ENCODE data around the gene SIRT4.
"Not testable (repeated sequence)": the region's sequence is repeated elsewhere in the genome, so short reads cannot be mapped to it uniquely, and the experiment has no call there.

SIRT4 gene

DNA sequence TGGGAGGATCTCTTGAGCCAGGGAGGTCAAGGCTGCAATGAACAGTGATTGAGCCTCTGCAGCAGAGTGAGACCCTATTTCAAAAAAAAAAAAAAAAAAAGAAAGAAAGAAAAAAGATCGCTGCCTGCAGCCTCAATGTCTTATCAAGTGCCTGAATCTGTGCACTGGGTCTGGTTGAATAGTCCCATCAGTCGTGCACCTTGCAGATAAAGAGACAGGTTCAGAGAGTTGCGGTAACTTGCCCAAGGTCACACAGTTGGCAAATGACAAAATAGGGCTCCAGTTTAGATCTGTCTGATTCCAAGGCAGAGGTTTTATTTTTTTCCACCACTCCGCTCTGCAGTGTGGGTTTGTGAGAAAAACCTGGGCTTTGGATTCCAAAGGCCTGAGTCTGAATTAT is 26.1 kb downstream of the SIRT4 start:
- TF ChIP-seq, protein P1, sequence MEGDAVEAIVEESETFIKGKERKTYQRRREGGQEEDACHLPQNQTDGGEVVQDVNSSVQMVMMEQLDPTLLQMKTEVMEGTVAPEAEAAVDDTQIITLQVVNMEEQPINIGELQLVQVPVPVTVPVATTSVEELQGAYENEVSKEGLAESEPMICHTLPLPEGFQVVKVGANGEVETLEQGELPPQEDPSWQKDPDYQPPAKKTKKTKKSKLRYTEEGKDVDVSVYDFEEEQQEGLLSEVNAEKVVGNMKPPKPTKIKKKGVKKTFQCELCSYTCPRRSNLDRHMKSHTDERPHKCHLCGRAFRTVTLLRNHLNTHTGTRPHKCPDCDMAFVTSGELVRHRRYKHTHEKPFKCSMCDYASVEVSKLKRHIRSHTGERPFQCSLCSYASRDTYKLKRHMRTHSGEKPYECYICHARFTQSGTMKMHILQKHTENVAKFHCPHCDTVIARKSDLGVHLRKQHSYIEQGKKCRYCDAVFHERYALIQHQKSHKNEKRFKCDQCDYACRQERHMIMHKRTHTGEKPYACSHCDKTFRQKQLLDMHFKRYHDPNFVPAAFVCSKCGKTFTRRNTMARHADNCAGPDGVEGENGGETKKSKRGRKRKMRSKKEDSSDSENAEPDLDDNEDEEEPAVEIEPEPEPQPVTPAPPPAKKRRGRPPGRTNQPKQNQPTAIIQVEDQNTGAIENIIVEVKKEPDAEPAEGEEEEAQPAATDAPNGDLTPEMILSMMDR (IDR thresholded peaks at IDR 0.05; ENCODE audit: low read depth, low read length) = no peak
- TF ChIP-seq, protein P2, sequence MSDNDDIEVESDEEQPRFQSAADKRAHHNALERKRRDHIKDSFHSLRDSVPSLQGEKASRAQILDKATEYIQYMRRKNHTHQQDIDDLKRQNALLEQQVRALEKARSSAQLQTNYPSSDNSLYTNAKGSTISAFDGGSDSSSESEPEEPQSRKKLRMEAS (IDR thresholded peaks at IDR 0.05; ENCODE audit: low read depth, low read length) = no peak
- no peak for TF ChIP-seq MYC (IDR thresholded peaks at IDR 0.05; ENCODE audit: low read depth, low read length)
- TF ChIP-seq POLR2A (IDR thresholded peaks at IDR 0.05; ENCODE audit: extremely low read depth, insufficient read length) = no peak
- DNase-seq (ENCODE audit: low read depth) = no peak
- H3K4me3 ChIP-seq (ENCODE audit: low read depth, low read length) = no peak overlapping the region

DNA sequence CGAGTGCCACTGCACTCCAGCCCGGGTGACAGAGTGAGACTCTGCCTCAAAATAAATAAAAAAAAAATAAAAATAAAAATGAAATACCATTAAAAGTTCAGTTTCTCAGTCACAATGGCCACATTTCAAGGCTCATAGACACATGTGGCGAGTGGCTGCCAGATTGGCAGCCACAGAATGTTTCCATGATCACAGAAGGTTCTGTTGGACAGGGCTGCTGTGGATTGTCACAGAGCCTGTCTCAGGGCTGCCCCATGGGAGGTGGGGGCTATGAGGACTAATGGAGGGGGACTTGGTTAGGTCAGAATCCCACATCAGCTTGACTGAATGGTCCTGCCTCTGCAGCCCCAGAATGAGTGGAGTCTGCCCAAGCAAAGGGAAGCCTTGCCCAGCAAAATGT is 29.3 kb downstream of the SIRT4 start:
- DNase-seq (ENCODE audit: low read depth) = no peak
- H3K4me3 ChIP-seq (ENCODE audit: low read depth, low read length) = no peak overlapping the region
- TF ChIP-seq POLR2A (IDR thresholded peaks at IDR 0.05; ENCODE audit: extremely low read depth, insufficient read length) (no peak), MYC (IDR thresholded peaks at IDR 0.05; ENCODE audit: low read depth, low read length) (no peak)
- TF ChIP-seq, protein P1 (IDR thresholded peaks at IDR 0.05; ENCODE audit: low read depth, low read length) = no peak
- TF ChIP-seq, protein P2 (IDR thresholded peaks at IDR 0.05; ENCODE audit: low read depth, low read length) = no peak

DNA sequence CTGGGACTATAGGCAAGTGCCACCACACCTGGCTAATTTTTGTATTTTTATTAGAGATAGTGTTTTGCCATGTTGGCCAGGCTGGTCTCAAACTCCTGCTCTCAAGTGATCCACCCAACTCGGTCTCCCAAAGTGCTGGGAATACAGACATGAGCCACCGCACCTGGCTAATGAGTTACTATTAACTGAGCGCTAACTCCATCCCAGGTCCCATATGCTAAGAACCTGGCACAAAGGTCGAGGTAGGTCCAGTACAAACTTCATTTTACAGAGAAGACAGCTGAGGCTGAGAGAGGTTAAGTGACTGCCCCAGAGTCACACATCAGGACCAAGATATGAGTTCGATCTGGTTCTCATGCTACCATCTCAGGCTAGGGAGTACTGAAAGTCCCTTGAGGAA is 29.9 kb downstream of the SIRT4 start:
- DNase-seq (ENCODE audit: low read depth) = no peak
- no peak overlapping the region for H3K4me3 ChIP-seq (ENCODE audit: low read depth, low read length)
- TF ChIP-seq MYC (IDR thresholded peaks at IDR 0.05; ENCODE audit: low read depth, low read length) (no peak), POLR2A (IDR thresholded peaks at IDR 0.05; ENCODE audit: extremely low read depth, insufficient read length) (no peak)
- TF ChIP-seq, protein P2 (IDR thresholded peaks at IDR 0.05; ENCODE audit: low read depth, low read length) = no peak

DNA sequence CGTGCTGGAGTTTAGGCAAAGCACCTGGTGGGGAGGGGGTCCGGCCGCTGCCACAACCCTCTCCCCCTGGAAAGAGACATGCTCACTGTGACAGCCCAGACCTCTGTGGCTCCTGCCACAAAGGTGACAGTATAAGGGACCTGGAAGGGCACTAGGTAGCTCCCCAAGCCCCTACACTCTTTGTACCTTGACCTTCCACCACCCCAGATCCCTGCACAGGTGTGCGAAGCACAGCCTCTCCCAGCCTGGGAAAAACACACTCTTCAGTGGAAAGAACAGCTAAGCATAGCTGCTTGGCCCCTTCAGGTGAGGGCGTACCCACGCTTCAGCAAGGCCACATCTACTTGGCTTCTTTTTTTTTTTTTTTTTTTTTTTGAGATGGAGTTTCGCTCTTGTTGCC is 30.4 kb downstream of the SIRT4 start:
- H3K4me3 ChIP-seq (ENCODE audit: low read depth, low read length) = no peak overlapping the region
- TF ChIP-seq, protein P1 (IDR thresholded peaks at IDR 0.05; ENCODE audit: low read depth, low read length) = no peak
- no peak for TF ChIP-seq MYC (IDR thresholded peaks at IDR 0.05; ENCODE audit: low read depth, low read length)
- TF ChIP-seq POLR2A (IDR thresholded peaks at IDR 0.05; ENCODE audit: extremely low read depth, insufficient read length) = no peak
- TF ChIP-seq, protein P2 (IDR thresholded peaks at IDR 0.05; ENCODE audit: low read depth, low read length) = no peak
- DNase-seq (ENCODE audit: low read depth) = no peak

DNA sequence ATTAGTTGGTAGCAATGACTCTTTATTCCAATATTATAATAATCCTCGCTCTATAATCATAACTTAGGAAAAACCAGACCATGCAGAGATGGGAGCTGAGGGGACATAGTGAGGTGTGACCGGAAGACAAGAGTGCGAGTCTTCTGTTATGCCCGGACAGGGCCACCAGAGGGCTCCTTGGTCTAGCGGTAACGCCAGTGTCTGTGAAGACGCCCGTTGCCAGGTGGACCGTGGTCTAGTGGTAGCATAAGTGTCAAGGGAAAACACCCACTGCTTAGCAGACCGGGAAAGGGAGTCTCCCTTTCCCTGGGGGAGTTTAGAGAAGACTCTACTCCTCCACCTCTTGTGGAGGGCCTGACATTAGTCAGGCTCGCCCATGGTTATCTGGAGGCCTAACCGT is 33.3 kb downstream of the SIRT4 start:
- TF ChIP-seq, protein P1 (IDR thresholded peaks at IDR 0.05; ENCODE audit: low read depth, low read length) = peak; percentile 58
- peak; percentile 54 for DNase-seq (ENCODE audit: low read depth)
- H3K4me3 ChIP-seq (ENCODE audit: low read depth, low read length) = not testable (repeated sequence)

DNA sequence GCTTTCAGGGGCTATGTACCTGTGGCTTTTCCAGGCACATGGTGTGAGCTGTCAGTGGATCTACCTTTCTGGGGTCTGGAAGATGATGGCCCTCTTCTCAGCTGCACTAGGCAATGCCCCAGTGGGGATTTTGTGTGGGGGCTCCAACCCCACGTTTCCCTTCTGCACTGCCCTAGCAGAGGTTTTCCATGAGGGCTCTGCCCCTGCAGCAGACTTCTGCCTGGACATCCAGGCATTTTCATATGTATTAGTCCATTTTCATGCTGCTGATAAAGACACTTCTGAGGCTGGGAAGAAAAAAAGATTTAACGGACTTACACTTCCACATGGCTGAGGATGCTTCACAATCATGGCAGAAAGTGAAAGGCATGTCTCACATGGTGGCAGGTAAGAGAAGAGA is 34.3 kb downstream of the SIRT4 start:
- DNase-seq (ENCODE audit: low read depth); H3K4me3 ChIP-seq (ENCODE audit: low read depth, low read length): not testable (repeated sequence)

DNA sequence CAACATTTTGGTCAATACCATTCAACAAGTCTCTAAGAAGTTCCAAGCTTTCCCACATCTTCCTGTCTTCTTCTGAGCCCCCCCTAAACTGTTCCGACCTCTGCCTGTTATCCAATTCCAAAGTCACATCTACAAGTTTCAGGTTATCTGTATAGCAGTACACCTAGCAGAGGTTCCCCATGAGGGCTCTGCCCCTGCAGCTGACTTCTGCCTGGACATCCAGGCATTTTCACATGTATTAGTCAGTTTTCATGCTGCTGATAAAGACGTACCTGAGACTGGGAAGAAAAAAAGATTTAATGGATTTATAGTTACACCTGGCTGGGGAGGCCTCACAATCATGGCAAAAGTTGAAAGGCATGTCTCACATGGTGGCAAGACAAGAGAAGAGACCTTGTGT is 35.6 kb downstream of the SIRT4 start:
- H3K4me3 ChIP-seq (ENCODE audit: low read depth, low read length) = no peak overlapping the region
- no peak for DNase-seq (ENCODE audit: low read depth)
- TF ChIP-seq POLR2A (IDR thresholded peaks at IDR 0.05; ENCODE audit: extremely low read depth, insufficient read length) (no peak), MYC (IDR thresholded peaks at IDR 0.05; ENCODE audit: low read depth, low read length) (no peak)
- TF ChIP-seq, protein P1 (IDR thresholded peaks at IDR 0.05; ENCODE audit: low read depth, low read length) = no peak
